Measurements from ENCODE around the gene CHST8.

DNA sequence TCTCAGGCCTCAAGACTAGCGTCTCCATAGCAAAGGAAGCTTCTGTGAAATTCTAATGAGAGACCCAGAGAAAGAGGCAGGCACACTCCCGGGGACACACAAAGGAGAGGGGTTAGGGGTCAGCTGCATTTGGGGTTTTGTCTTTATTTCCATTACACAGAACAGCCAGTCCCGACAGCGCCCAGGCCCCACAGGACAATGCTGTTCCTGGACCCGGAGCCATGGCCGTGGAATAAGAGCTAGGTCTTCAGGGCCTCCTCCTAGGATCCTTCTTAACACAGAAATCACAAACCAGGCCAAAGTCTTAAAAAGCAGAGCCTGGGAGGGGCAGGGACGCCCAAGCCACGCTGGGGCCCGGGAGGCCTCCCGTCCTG lies 197.7 kb downstream of the CHST8 start:
- TF ChIP-seq, protein P1, sequence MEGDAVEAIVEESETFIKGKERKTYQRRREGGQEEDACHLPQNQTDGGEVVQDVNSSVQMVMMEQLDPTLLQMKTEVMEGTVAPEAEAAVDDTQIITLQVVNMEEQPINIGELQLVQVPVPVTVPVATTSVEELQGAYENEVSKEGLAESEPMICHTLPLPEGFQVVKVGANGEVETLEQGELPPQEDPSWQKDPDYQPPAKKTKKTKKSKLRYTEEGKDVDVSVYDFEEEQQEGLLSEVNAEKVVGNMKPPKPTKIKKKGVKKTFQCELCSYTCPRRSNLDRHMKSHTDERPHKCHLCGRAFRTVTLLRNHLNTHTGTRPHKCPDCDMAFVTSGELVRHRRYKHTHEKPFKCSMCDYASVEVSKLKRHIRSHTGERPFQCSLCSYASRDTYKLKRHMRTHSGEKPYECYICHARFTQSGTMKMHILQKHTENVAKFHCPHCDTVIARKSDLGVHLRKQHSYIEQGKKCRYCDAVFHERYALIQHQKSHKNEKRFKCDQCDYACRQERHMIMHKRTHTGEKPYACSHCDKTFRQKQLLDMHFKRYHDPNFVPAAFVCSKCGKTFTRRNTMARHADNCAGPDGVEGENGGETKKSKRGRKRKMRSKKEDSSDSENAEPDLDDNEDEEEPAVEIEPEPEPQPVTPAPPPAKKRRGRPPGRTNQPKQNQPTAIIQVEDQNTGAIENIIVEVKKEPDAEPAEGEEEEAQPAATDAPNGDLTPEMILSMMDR (IDR thresholded peaks at IDR 0.05): no peak
- TF ChIP-seq POLR2A (IDR thresholded peaks at IDR 0.05): no peak
